ENCODE data around the gene FBF1. TPM values are rescaled to one million over a fixed set of nuclear protein-coding genes. Genes with fewer than 3 reads are reported as not detected.
"Not testable (repeated sequence)": the region's sequence is repeated elsewhere in the genome, so short reads cannot be mapped to it uniquely, and the experiment has no call there.

FBF1 gene
- total RNA-seq, 4 donors from 2014 or later = 7.2 to 47.0 (median 25.0) TPM

DNA sequence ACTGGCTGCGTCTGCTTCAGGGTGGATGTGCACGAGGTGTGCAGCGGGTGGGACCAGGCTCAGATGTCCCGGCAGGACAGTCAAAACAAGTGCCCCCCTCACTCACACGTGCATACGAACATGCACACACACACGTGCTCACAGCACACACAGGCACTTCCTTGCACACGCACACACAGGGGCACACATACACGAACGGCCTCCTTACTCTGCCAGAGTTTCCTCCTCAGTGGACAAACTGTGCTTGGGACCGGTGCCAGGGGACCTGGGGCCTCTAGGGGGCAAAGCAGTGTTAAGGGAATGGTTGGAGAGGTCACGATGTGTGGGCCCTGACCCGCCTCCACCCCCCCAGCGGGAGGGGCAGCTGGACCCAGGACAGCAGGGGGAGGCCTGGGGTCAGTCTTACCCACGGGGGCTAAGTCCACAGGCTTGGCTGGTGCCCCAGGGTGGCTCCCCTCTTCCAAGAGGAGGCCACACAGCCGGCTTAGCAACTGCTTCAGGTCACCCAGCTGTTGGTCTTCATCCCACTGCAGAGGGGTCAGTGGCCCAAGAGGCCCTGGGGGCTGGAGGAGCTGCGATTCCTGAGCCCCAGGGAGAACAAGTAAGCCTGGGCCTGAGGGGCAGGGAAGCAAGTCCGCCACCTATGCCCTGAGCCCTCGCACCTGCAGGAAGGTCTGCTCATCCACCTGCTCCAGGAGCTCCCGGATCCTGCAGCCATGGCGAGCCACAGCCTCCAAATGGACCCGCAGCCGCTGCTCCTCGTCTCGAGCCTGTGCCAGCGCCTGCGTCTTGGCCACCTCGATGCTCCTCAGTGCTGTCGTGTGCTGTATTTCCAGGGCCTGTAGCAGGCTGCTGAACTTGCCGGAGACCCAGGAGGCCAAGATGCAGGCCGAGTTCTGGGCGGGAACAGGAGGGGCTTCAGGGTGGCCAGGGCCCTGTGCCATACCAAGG, 49.0 kb downstream of the FBF1 start:
- Histone ChIP-seq H3K36me3 (peaks cover 0 to 19% (median 0%) of the 10 kb centered on the region in 3 donors), H3K4me1 (peaks cover under 1 to 29% (median 13%) of the 10 kb centered on the region in 4 donors), H3K9me3 (no peaks in the 10 kb centered on the region), H3K4me3 (no peak overlapping the region), H3K27me3 (no peaks in the 10 kb centered on the region), H3K27ac (no peak overlapping the region)
- DNase-seq = peak in 1 of 3 donors; percentile 44
- TF ChIP-seq POLR2A (IDR thresholded peaks at IDR 0.05) (no peak), CTCF (IDR thresholded peaks at IDR 0.05) (no peak)

GRCh38 chr17:75891022-75891604, 49.7 kb downstream of the FBF1 start:
- peak in 1 of 3 donors; percentile 47 for DNase-seq
- Histone ChIP-seq H3K36me3 (peaks cover 0 to 19% (median 0%) of the 10 kb centered on the region in 3 donors), H3K4me3 (no peak overlapping the region), H3K27ac (no peak overlapping the region), H3K4me1 (peaks cover 0 to 29% (median 12%) of the 10 kb centered on the region in 4 donors), H3K27me3 (no peaks in the 10 kb centered on the region), H3K9me3 (no peaks in the 10 kb centered on the region)
- TF ChIP-seq POLR2A (IDR thresholded peaks at IDR 0.05) (no peak), CTCF (IDR thresholded peaks at IDR 0.05) (no peak)

DNA sequence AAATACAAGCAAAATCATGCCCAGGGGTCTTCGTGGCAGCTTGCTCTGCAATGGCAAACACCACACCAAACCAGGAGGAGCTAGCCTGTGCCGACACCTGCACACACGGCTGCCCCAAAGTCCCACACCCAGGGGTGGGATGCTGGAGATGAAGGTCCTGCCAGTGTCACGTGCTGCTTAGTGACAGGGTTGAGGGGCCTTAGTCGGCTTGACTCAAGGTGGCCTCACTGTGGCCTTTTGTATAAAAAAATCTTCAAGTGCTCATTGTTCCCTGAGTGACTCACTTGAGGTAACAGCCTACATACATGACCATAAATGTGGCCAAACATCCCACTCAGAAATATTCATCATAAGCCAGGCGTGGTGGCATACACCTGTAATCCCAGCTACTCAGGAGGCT, 51.4 kb downstream of the FBF1 start:
- no peak for DNase-seq
- H3K36me3 ChIP-seq = peaks cover 0 to 19% (median 0%) of the 10 kb centered on the region in 3 donors
- H3K27ac ChIP-seq = no peak overlapping the region
- TF ChIP-seq POLR2A (IDR thresholded peaks at IDR 0.05) = no peak
- TF ChIP-seq CTCF (IDR thresholded peaks at IDR 0.05) = no peak
- no peaks in the 10 kb centered on the region for H3K9me3 ChIP-seq
- H3K4me3 ChIP-seq = no peak overlapping the region
- peaks cover 0 to 13% (median 0%) of the 10 kb centered on the region in 4 donors for H3K4me1 ChIP-seq
- no peaks in the 10 kb centered on the region for H3K27me3 ChIP-seq

DNA sequence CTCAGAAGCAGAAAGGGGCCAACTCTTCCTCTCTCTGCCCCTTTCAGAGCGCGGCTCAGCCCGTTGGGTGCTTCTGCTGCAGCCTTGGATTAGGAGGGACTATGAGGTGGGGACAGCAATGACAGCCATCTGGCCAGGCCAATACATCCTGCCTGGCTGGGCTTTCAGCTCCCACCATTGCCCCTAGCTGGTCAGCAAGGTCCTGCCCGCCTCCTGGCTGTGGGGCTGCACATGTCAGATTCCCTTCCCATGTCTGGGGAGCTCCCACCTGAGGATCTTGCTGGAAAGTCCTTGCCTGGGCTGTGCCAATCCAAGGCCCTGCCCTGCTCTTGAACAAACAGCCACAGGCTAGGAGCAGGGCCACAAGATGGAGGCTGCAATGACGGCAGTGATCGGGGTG, 52.4 kb downstream of the FBF1 start:
- no peak overlapping the region for H3K27ac ChIP-seq
- H3K4me3 ChIP-seq = no peak overlapping the region
- peaks cover 0 to 19% (median 0%) of the 10 kb centered on the region in 3 donors for H3K36me3 ChIP-seq
- no peak for DNase-seq
- peaks cover 0 to 4% (median 0%) of the 10 kb centered on the region in 4 donors for H3K4me1 ChIP-seq
- H3K9me3 ChIP-seq = no peaks in the 10 kb centered on the region
- TF ChIP-seq CTCF (IDR thresholded peaks at IDR 0.05) (no peak), POLR2A (IDR thresholded peaks at IDR 0.05) (no peak)
- H3K27me3 ChIP-seq = no peaks in the 10 kb centered on the region

- not testable (repeated sequence) for DNase-seq, H3K9me3 ChIP-seq
Observed at GRCh38 chr17:75885860-75886259, 55.0 kb downstream of the FBF1 start.

DNA sequence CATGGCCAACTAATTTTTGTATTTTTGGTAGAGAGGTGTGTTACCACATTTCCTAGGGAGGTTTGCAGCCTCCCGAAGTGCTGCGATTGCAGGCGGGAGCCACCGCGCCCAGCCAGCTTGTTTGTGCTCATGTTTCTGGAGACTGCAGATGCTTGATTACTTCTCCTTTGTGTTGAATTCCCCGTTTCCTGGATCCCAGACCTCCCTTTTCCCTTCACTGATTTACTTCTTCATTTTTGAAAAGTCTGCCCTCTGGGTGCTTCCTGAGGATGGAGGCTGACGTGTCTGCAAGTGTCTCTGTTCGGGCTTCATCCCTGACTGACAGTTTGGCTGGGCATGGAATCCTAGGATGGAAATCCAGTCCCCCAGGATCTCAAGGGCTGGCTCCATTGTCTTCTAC, 55.4 kb downstream of the FBF1 start:
- no peak overlapping the region for H3K4me3 ChIP-seq
- DNase-seq = no peak
- no peaks in the 10 kb centered on the region for H3K4me1 ChIP-seq
- no peaks in the 10 kb centered on the region for H3K9me3 ChIP-seq
- TF ChIP-seq POLR2A (IDR thresholded peaks at IDR 0.05) (no peak), CTCF (IDR thresholded peaks at IDR 0.05) (no peak)
- no peak overlapping the region for H3K27ac ChIP-seq
- H3K36me3 ChIP-seq = no peaks in the 10 kb centered on the region
- no peaks in the 10 kb centered on the region for H3K27me3 ChIP-seq

More at GRCh38 chr17:75885860-75886259, 55.0 kb downstream of the FBF1 start:
- not testable (repeated sequence) for H3K27me3 ChIP-seq, H3K4me3 ChIP-seq, H3K27ac ChIP-seq, H3K4me1 ChIP-seq, H3K36me3 ChIP-seq
